Stimulated activated CD4-positive, alpha-beta T cell treated with anti-CD3 and anti-CD28 coated beads, Interleukin-15, amount 100 ng/mL, for 1 hour (primary cell): ENCODE results near the gene RPL35A.

Experiments
- DNase-seq, 2 donors: peaks; one replicate each; pipeline ENCODE4 v3.0.0-alpha.2; 2020; ENCODE audit warnings: low read depth in 1 of 2, low spot score in 1 of 2

The RPL35A gene

GRCh38 chr3:197996855-197997254, 46.9 kb downstream of the RPL35A start:
- DNase-seq = no peak

GRCh38 chr3:197997936-197998335, 47.9 kb downstream of the RPL35A start:
- no peak for DNase-seq
